Measurements from ENCODE around the gene IMPG1.

Gene IMPG1

GRCh38 chr6:75893058-75893775 is 179.2 kb downstream of the IMPG1 start:
- DNase-seq (ENCODE audit: low spot score), result peak; percentile 37

GRCh38 chr6:75892384-75892783 is 180.1 kb downstream of the IMPG1 start:
- no peak for DNase-seq (ENCODE audit: low spot score)

DNA sequence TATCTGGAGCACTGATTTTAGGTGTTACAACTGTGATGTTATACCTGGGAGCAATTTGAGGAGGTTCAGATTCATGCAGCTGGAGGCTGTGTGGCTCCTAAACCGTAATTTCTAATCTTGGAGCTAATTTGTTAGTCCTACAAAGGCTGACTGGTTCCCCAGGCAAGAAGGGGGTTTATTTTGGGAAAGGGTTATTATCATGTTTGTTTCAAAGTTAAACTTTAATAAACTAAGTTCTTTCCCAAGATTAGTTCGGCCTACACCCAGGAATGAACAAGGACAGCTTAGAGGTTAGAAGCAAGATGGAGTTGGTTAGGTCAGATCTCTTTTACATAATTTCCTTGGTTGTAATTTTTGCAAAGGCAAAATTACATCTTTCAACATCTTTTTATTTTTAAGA is 187.6 kb downstream of the IMPG1 start:
- no peak for DNase-seq (ENCODE audit: low spot score)

DNA sequence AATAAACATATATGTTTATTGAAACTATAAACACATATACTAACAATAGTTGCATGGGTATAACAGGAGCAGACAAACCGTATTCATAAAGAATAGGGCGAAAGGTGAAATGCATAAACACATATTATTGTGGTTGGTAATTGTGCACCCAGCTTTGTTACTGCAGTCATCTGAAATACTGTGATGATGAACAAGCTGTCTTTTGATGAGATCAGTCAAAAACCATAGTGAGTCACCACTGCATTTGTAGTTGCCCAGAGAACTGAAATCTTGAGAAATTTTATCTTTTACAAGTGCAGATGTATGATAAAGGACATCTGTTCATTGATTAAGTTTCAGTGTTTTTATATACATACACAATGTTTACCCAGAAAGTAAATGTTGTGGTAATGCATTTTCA is 189.7 kb downstream of the IMPG1 start:
- DNase-seq (ENCODE audit: low spot score), result peak; percentile 0

- no peak for DNase-seq (ENCODE audit: low spot score)
Measured at GRCh38 chr6:75880305-75880704, 192.2 kb downstream of the IMPG1 start.

DNA sequence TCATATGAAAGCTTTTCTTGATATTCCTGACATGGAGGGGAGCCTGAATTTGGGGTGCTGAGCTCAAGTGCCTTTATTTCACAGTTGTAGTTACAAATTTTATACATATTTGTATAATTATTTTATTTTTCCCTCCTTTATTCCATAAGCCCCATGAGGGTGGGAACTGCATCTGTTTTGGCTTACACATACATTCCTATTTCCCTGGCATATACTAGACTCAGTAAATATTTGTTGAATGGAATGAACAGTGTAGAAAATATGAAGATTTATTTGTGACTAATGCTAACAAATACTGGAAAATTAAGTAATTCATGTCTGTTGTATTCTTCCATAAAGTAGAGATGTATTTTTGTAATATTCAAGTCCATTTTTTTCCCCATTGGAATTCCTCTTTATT is 196.3 kb downstream of the IMPG1 start:
- DNase-seq (ENCODE audit: low spot score), result no peak

DNA sequence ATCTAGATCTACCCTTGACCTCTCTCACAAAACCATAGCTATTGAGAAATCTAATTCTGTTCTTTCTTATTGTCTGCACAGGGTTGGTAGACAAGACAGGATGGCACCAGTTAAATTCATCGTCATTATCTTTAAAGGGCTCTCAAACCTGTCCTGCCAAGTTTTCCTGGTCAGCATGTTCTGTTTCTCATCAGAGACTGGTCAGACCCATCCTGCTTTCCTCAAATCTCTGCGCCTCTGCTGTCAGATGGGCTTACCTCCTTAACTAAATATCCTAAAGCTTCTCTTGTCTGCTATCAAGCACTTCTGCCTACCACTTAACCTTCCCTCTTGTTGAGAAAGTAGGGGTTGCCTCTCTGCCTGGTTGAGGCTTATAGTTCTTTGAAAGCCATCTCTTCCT is 198.2 kb downstream of the IMPG1 start:
- DNase-seq (ENCODE audit: low spot score), result no peak

Measured in SW480 (cell line).